Kidney (tissue), 14 donors: ENCODE results near the gene EPAS1. TPM values are rescaled to one million over a fixed set of nuclear protein-coding genes. Genes with fewer than 3 reads are reported as not detected.

Experiments
- DNase-seq, 5 donors: peaks; one replicate each; pipeline ENCODE4 v3.0.0-alpha.2; 2013 to 2020
- FAIRE-seq: peaks from 2 replicates; lab custom pipeline; 2012; peaks lifted over from hg19 to GRCh38; lab: Jason Lieb, UNC
- H3K27ac ChIP-seq, 2 donors: one replicate each; pipeline ENCODE4 v1.7.0; 2013; ENCODE audit warnings: low read depth in 2 of 2, low read length in 2 of 2, inconsistent platforms in 1 of 2
- H3K27me3 ChIP-seq: one replicate; pipeline ENCODE4 v1.7.1; 2013; ENCODE audit warnings: low read length, inconsistent platforms; ENCODE audit not compliant: control insufficient read depth, insufficient read depth
- H3K36me3 ChIP-seq, 3 donors: one replicate each; pipeline versions ENCODE4 v1.7.0 to v1.7.1; 2013; ENCODE audit warnings: low read length in 3 of 3, control low read depth in 1 of 3, inconsistent platforms in 1 of 3; ENCODE audit not compliant: insufficient read depth in 3 of 3, control insufficient read depth in 2 of 3
- H3K4me1 ChIP-seq, 3 donors: one replicate each; pipeline versions ENCODE4 v1.7.0 to v1.7.1; 2013; ENCODE audit warnings: low read length in 3 of 3, inconsistent platforms in 1 of 3, low read depth in 1 of 3; ENCODE audit not compliant: control insufficient read depth in 2 of 3, insufficient read depth in 2 of 3
- H3K4me3 ChIP-seq, 3 donors: one replicate each; pipeline versions ENCODE4 v1.7.0 to v1.8.1; 2013; ENCODE audit warnings: low read length in 3 of 3, control low read depth in 1 of 3, inconsistent platforms in 1 of 3
- H3K9ac ChIP-seq, 3 donors: one replicate each; pipeline versions ENCODE4 v1.7.0 to v1.7.1; 2013; ENCODE audit warnings: low read length in 3 of 3, control low read depth in 1 of 3, inconsistent platforms in 1 of 3
- H3K9me3 ChIP-seq, 3 donors: one replicate each; pipeline versions ENCODE4 v1.7.0 to v1.7.1; 2013; ENCODE audit warnings: low read length in 3 of 3, control low read depth in 1 of 3, inconsistent platforms in 1 of 3; ENCODE audit not compliant: control insufficient read depth in 2 of 3, insufficient read depth in 1 of 3
- CTCF ChIP-seq: IDR thresholded peaks from 3 replicates; pipeline ENCODE4 v1.5.1; 2012; ENCODE audit warnings: mild to moderate bottlenecking, moderate library complexity, borderline replicate concordance; ENCODE audit not compliant: insufficient read depth; ENCODE audit errors: extremely low read depth
- intact Hi-C: fragments of 100-400 bp; cut with DNase I; formaldehyde crosslinking; loops from one replicate; pipeline ENCODE4 v1.11.1; 2022
- polyA plus RNA-seq: library from polyadenylated mRNA; stranded (reverse); fragments of 350-450 nt; fragmentation: Illumina TruSeq; extraction: RNeasy Lipid Tissue Mini Kit (QIAGEN cat#74804); gene quantifications from one replicate; pipeline ENCODE4 v1.2.3, GENCODE V29; 2014; ENCODE audit warnings: low read depth, low replicate concordance; ENCODE audit not compliant: insufficient read depth
- total RNA-seq: library from RNA; stranded (reverse); fragmentation: NEBNext Ultra II Directional; extraction: Animal tissue kit (Norgen Biotek cat#: 25700); gene quantifications from one replicate; pipeline ENCODE4 v1.2.1, GENCODE V29; 2021
- donor health status: control.
- donor health status: control.
- donor health status: control.
- donor health status: control.
- donor health status: control.
- donor health status: DM: yes; HTN: yes; CAD: no.
- donor health status: Normal renal cell carcinoma (clear cell type).

Gene EPAS1
- total and polyA plus RNA-seq, 2 donors from 2014 or later = 142 to 398 TPM

GRCh38 chr2:46304635-46305034, 7.4 kb downstream of the EPAS1 start:
- Histone ChIP-seq H3K9me3 (no peaks in the 10 kb centered on the region), H3K4me3 (no peak overlapping the region), H3K27me3 (peaks cover 12% of the 10 kb centered on the region), H3K4me1 (peaks cover 4 to 44% (median 27%) of the 10 kb centered on the region in 3 donors), H3K27ac (peak overlapping the region in 1 of 2 donors; percentile 80), H3K36me3 (peaks cover 0 to under 1% (median 0%) of the 10 kb centered on the region in 3 donors), H3K9ac (no peak overlapping the region)
- TF ChIP-seq CTCF = no peak
- no peak for DNase-seq
- intact Hi-C loops = no loop called here
- FAIRE-seq = no peak

GRCh38 chr2:46305187-46305586, 8.0 kb downstream of the EPAS1 start:
- DNase-seq (no peak), FAIRE-seq (no peak)
- H3K9me3 ChIP-seq = no peaks in the 10 kb centered on the region
- H3K27me3 ChIP-seq = peaks cover 9% of the 10 kb centered on the region
- intact Hi-C loops = no loop called here
- peaks cover under 1 to 45% (median 27%) of the 10 kb centered on the region in 3 donors for H3K4me1 ChIP-seq
- peak overlapping the region in 1 of 2 donors; percentile 80 for H3K27ac ChIP-seq
- H3K9ac ChIP-seq = no peak overlapping the region
- no peak for TF ChIP-seq CTCF
- H3K36me3 ChIP-seq = no peaks in the 10 kb centered on the region
- H3K4me3 ChIP-seq = no peak overlapping the region

GRCh38 chr2:46305767-46306166, 8.6 kb downstream of the EPAS1 start:
- DNase-seq (no peak), FAIRE-seq (no peak)
- Histone ChIP-seq H3K9me3 (no peaks in the 10 kb centered on the region), H3K9ac (peak overlapping the region in 1 of 3 donors; percentile 53), H3K4me1 (peaks cover 0 to 45% (median 28%) of the 10 kb centered on the region in 3 donors), H3K27me3 (peaks cover 3% of the 10 kb centered on the region), H3K27ac (peak overlapping the region in 1 of 2 donors; percentile 80), H3K4me3 (no peak overlapping the region), H3K36me3 (no peaks in the 10 kb centered on the region)
- no peak for TF ChIP-seq CTCF
- intact Hi-C loops = no loop called here

GRCh38 chr2:46306330-46306751, 9.1 kb downstream of the EPAS1 start:
- no peaks in the 10 kb centered on the region for H3K36me3 ChIP-seq
- peak overlapping the region in 1 of 3 donors; percentile 7 for H3K4me3 ChIP-seq
- H3K9ac ChIP-seq = peak overlapping the region in 2 of 3 donors; percentile 19 to 53
- peaks cover 0 to 48% (median 32%) of the 10 kb centered on the region in 3 donors for H3K4me1 ChIP-seq
- DNase-seq = peak in 2 of 5 donors; percentile 68
- H3K9me3 ChIP-seq = no peaks in the 10 kb centered on the region
- H3K27me3 ChIP-seq = no peaks in the 10 kb centered on the region
- intact Hi-C loops = no loop called here
- FAIRE-seq = no peak
- no peak for TF ChIP-seq CTCF
- H3K27ac ChIP-seq = peak overlapping the region; percentile 73 to 80
